GM21381 (cell line): ENCODE data around the gene CCDC28A.

Experiments used
- ATAC-seq: cut with Tn5 transposase; IDR thresholded peaks from one replicate; pipeline ENCODE4 v1.9.1; 2021; ENCODE audit warnings: mild to moderate bottlenecking, moderate library complexity; ENCODE audit not compliant: unreplicated experiment

CCDC28A gene

DNA sequence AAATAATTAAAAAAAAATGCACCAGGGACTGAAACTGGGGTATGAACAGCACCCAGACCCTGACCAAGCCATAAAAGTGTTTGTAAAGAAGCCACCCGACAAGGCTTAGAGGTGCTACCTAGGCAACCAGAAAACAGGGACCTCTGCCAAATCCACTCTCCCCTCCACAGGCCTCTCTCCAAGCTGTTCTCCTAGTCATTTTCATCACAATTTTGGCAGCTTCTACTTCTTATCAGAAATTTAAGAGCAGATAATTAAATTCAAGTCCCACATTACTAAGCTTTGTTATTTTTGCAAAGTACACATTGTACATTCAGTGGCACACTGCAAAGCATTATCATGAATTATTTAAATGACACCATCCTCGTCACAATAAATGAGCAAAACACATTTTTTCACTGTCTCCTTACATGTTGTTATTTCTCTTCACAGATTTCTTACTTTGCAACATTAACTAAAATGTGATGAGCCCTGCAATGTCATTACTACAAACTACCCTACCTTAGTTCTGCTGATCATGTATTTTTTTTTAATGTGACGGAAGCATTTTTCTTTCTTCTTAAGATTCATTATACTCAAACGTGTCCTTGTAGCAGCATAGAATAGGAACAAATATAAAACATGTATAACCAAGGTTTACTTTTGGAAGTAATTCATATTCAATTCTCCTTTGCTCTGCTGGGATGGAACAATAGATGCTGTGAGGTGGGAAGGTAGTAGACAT is 60.4 kb downstream of the CCDC28A start:
- ATAC-seq: no peak

DNA sequence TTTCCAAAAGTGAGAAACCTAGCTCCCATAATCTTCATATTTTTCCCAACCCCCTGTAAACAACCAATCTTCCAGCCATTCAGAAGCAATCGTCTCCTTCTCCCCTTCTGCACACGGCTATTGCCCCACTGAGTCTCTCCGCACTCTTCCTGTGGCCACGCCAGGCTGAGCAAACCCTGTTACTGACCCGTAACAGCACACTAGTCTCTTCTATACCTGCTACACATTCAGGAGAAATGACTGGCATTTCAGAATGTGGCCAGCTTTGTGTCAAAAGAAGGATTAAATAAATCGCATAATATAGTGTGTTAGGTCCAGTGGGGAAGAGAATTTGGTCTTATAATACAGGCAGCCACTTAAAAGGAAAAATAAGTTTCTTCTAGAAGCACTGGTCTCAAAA is 63.7 kb downstream of the CCDC28A start:
- ATAC-seq: no peak
